ENCODE data around the gene SIX4.

SIX4 gene

DNA sequence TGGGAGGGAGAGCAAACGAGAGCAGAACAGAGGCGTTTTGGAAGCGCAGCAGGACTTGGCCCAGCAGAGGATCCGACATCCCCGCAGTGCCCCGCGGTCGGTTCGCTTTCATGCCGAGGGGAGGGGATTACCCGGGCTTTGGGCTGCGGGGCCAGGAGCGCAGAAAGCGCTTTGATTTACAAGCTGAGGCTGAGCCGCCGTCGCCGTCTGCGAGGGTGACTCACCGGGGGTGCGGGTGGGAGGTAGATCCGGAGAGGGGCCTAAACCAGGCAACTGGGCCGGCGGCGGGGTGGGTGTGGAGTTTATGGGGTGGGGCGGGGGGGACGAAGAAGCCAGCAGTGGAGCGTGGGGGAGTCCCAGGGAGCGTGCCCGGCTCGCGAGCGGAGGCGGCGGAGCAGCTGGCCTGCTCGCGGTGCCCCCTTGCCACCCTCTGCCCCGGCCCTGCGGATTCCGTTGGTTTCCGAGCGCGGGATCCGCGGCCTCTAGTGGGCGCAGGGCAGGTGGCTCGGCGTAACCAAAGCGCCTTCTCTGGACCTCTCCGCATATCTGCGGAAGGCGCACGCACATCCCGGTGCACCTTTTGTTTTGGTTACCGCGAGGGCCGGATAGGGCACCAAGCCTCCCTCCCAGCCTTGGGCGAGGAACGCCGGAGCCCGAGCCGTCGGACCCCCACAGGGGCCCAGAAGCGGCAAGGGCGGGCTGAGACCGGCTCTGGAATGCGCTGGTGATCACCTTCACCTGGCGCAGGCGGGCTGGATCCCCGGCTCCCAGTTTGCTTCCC, 2.6 kb downstream of the SIX4 start:
- no peak for DNase-seq

- no peak for DNase-seq
Measured at GRCh38 chr14:60720962-60721325, 3.2 kb downstream of the SIX4 start.

GRCh38 chr14:60720391-60720790, 3.8 kb downstream of the SIX4 start:
- no peak for DNase-seq

DNA sequence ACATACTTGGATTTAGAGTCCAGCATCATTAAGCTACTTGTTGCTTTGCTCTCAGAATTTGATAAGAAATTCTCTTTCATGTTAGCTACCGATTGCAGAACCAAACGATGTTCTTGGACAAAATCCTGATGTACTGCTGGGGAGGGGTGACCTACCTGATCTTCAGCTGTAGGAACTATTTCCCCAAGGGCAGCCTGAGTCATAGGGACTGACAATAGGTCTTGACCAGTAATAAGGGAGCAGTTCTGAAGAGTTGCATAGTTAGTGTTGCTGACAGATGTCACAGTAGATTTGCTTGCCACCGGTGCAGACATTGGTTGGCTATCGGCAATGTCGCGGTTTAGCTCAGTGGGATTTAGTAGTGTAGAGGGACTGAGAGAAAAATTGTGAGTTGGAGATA, 10.6 kb downstream of the SIX4 start:
- DNase-seq: no peak

DNA sequence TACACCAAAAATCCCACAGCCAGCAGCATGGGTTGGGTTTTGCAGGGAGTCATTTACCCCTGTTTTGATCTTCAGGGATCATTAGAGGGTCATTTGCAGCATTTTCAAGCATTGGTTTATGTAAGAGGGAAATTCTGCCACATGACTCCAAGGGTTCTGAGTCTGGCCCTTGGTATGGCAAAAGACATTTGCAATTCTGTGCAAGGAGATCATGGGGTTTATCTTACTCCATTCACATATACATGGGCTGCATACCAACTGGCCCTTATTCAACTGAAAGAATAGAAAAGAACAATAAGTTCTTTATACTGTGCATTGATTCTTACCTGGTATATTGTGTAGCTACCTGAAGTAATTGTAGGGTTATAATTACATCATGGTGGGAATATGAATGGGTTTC, 13.7 kb downstream of the SIX4 start:
- DNase-seq: no peak

- DNase-seq: no peak
Measured at GRCh38 chr14:60707858-60708257, 16.3 kb downstream of the SIX4 start.

GRCh38 chr14:60705100-60705499, 19.1 kb downstream of the SIX4 start:
- DNase-seq: no peak

DNA sequence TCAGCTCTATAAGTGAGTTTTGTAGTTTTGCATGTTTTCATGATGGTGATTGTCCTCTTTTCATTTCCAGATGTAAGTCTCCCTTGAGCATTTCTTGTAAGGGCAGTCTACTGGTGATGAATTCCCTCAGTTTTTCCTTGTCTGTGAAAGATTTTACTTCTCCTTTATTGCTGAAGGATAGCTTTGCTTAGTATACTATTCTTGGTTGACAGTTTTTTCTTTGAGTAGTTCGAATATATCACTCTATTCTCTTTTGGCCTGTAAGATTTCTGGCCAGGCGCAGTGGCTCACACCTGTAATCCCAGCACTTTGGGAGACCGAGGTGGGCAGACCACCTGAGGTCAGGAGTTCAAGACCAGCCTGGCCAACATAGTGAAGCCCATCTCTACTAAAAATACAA, 23.6 kb downstream of the SIX4 start:
- no peak for DNase-seq

GRCh38 chr14:60695327-60695726, 28.8 kb downstream of the SIX4 start:
- DNase-seq: no peak

- DNase-seq: no peak
Measured at GRCh38 chr14:60691383-60692113, 32.6 kb downstream of the SIX4 start.

GRCh38 chr14:60686865-60687264, 37.3 kb downstream of the SIX4 start:
- no peak for DNase-seq

DNA sequence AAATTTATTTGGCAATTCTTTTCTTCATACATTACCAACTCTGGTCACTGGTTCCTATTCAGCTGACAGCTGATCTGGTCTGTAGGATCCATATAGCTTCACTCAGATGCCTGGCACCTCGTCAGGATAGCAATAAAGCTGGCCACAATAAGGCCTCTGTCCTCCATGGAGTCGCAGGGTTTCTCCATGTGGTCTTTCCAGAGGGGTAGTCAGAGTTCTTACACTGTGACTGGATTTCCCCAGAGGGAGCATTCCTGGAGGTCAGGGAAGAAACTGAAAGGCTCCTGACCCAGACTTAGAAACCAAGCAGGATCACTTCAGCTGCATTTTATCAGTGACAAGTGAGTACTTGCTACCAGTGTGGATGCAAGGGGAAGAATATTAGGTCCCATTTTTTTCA, 39.9 kb downstream of the SIX4 start:
- DNase-seq: no peak

DNA sequence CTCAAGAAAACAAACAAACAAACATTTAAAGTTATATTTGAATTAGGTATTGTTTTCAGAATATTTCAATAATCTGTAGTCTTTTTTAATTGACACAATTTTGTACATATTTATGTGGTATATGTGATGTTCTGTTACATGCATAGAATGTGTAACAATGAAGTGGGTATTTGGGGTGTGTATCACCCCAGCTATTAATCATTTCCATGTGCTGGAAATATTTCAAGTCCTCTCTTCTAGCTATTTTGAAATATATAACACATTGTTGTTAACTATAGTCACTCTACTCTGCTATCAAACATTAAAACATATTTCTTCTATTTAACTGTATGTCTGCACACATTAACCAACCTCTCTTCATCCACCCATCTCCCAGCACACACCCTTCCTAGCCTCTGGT, 42.9 kb downstream of the SIX4 start:
- DNase-seq: no peak

- no peak for DNase-seq
Measured at GRCh38 chr14:60680511-60680910, 43.6 kb downstream of the SIX4 start.

- no peak for DNase-seq
Measured at GRCh38 chr14:60679566-60680258, 44.4 kb downstream of the SIX4 start.

DNA sequence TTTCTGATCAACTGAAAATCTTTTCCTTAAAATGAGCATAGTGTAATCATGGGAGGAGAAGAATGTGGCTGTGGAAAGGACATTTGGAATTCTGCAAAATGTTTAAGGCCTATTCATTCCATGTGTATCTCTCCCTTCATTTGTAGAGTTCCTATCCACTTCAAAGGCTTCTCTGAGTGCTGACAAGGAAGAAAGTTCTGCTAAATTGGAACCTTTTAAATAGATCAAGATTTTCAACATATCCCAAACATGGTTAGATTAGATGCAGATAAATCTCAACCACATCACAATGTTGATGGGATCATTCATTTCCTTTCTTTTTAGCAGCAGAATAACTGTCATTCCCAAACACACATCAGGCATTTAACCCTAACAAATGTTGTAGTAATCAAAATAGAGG, 46.5 kb downstream of the SIX4 start:
- DNase-seq: no peak

- DNase-seq: no peak
Measured at GRCh38 chr14:60670989-60671388, 53.2 kb downstream of the SIX4 start.

DNA sequence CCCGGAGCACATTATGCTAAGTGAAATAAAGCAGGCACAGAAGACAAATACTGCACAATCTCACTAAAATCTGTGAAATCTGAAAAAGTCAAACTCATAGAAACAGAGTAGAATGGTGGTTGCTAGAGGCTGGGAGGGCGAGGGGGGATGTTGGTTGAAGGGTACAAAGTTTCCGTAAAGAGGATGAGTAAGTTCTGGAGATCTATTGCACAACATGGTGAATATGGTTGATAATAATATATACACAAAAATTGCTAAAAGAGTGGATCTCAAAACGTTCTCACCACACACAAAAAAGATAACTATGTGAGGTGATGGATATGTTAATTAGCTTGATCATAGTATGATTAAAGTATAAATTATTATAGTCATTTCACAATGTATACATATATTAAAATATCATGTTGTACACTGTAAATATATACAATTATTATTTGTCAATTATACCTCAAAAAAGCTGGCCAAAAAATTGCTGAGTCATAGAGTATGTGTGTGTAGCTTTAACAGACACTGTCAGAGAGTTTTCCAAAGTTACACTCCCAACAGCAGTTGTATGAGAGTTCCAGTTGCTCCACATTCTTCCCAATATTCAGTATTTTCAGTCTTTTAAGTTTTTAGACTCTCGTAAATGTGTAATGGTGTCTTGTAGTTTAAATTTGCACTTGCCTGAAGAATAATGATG, 55.6 kb downstream of the SIX4 start:
- DNase-seq: no peak

- DNase-seq: no peak
Measured at GRCh38 chr14:60665177-60665550, 59.0 kb downstream of the SIX4 start.

DNA sequence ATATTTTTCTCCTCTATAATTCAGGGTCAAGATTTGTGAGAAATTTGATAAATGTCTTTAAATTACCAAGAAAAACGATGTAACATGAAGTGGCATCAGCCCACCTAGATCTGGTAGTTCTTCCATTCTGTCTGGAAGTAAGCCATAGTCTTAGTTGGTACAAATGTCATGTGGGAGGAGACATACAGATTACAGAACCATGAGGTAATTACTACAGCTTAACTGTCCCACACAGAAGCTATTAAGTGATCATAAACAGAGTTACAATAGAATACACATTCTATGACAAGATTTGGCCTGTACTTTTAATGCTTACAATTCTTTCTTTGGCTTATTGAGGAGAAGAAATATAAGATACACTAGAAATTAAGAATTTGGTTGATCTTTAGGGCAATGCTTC, 61.2 kb downstream of the SIX4 start:
- DNase-seq: no peak

GRCh38 chr14:60661721-60662120, 62.4 kb downstream of the SIX4 start:
- DNase-seq: no peak

Data from KG1 (cell line).